GM10266 (cell line): ENCODE measurements around the gene LRFN3.
"Not testable (repeated sequence)": the region's sequence is repeated elsewhere in the genome, so short reads cannot be mapped to it uniquely, and the experiment has no call there.

Source experiments
- DNase-seq: peaks from one replicate; pipeline ENCODE4 v3.0.0; 2012; ENCODE audit errors: extremely low spot score
- TF ChIP-seq, protein P1 (sequence below): IDR thresholded peaks from 2 replicates; pipeline ENCODE4 v1.5.1; 2012; ENCODE audit warnings: mild to moderate bottlenecking, low read depth; ENCODE audit not compliant: control insufficient read depth, insufficient read depth; ENCODE audit errors: missing control alignments

LRFN3 gene, protein sequence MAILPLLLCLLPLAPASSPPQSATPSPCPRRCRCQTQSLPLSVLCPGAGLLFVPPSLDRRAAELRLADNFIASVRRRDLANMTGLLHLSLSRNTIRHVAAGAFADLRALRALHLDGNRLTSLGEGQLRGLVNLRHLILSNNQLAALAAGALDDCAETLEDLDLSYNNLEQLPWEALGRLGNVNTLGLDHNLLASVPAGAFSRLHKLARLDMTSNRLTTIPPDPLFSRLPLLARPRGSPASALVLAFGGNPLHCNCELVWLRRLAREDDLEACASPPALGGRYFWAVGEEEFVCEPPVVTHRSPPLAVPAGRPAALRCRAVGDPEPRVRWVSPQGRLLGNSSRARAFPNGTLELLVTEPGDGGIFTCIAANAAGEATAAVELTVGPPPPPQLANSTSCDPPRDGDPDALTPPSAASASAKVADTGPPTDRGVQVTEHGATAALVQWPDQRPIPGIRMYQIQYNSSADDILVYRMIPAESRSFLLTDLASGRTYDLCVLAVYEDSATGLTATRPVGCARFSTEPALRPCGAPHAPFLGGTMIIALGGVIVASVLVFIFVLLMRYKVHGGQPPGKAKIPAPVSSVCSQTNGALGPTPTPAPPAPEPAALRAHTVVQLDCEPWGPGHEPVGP

DNA sequence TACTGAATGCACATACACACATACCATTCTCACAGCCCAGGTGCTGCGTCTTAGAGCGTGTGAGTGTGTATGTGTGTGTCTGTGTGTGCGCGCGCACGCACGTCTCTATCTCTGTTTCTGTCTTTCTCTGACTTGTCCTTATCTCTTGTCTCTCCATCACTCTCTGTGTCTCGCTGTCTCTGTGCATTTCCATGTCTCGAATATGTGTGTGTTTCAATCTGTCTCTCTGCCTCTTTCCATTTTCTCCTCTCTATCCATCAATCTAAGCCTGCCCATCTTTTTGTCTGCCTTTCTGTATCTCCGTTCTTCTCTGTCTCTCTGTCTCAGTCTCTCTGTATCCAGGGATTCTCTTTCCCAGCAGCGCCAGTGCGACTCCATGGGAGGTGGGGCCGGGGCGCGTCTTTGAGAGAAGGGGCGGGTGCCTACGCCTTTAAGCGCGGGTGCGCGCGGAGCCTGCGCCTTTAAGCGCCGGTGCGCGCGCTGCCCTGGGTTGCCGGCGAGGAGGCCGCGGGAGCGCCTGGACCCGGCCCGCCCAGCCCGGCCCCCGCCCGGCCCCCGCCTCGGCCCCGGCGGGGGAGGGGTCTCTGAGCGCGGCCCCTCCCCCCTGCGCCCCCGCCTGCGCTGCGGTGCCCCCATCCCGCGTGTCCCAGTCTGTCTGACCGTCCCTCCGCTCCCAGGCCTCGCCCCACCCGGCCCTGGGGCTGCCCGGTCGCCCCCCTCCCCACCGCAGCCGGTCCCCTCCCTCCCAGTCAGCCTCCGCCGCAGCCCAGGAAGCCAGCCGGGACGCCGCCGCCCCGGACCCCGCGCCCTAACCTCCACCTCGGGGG, at the start of gene LRFN3:
TSS of gene LRFN3 (plus strand) at position 464 of the 827 bp plus-strand sequence. CDS start 3,052 bp downstream, outside the sequence.
- TF ChIP-seq, protein P1, sequence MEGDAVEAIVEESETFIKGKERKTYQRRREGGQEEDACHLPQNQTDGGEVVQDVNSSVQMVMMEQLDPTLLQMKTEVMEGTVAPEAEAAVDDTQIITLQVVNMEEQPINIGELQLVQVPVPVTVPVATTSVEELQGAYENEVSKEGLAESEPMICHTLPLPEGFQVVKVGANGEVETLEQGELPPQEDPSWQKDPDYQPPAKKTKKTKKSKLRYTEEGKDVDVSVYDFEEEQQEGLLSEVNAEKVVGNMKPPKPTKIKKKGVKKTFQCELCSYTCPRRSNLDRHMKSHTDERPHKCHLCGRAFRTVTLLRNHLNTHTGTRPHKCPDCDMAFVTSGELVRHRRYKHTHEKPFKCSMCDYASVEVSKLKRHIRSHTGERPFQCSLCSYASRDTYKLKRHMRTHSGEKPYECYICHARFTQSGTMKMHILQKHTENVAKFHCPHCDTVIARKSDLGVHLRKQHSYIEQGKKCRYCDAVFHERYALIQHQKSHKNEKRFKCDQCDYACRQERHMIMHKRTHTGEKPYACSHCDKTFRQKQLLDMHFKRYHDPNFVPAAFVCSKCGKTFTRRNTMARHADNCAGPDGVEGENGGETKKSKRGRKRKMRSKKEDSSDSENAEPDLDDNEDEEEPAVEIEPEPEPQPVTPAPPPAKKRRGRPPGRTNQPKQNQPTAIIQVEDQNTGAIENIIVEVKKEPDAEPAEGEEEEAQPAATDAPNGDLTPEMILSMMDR, result no peak
- DNase-seq, result peak; percentile 82

DNA sequence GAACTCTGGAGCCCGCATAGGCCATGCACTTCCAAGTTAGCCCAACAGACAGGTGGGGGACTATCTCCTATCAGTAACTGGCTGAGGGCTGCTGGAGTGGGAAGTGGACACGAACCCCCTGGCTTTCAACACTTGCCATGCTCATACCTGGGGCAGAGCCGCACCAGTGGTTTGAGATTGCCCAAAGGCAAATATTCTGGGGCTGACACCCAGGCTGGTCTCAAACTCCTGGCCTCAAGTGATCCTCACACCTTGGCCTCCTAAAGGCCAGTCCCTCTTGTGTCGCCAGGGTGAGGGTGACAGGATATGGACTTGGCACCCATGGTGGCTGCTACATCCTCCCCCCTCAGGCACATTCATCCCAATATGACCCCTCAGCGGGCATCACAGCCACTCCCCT, 49.0 kb upstream of the LRFN3 start:
- DNase-seq, result no peak
- TF ChIP-seq, protein P1, result no peak

GRCh38 chr19:35888398-35888797, 47.8 kb upstream of the LRFN3 start:
- no peak for DNase-seq
- TF ChIP-seq, protein P1, result no peak

DNA sequence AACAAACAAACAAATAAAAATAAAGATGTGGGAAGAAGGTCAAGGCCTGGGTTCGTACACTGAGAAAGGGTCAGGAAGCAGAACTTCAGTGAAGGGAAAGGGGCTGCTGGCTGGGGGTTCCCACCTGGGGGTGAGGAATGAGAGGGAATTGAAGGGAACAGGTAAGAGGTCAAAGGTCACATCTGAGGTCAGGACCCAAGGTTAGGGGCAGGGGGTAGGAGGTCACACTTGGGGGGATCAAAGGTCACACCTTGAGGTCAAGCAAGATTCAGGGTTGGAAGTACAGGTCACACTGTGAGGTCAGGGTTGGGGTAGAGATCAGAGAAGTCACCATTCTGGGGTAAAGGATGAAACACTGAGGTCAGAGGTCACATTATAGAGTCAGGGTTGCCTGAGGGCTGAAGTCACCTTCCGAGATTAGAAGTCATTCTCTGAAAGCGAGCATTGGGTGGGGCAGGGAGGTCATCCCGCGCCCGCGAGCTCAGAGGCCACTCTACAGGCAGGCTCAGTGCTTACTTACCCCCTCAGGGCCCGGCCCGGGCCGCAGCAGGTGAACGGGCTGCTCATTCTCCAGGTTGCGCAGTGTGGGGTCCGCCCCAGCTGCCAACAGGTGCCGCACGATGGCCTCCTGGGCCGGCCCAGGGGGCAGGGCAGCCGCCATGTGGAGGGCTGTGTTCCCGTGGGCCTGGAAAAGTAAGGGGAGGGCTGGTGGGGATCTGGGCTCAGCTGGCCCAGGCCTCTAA, 46.6 kb upstream of the LRFN3 start:
- TF ChIP-seq, protein P1, result no peak
- DNase-seq, result no peak

DNA sequence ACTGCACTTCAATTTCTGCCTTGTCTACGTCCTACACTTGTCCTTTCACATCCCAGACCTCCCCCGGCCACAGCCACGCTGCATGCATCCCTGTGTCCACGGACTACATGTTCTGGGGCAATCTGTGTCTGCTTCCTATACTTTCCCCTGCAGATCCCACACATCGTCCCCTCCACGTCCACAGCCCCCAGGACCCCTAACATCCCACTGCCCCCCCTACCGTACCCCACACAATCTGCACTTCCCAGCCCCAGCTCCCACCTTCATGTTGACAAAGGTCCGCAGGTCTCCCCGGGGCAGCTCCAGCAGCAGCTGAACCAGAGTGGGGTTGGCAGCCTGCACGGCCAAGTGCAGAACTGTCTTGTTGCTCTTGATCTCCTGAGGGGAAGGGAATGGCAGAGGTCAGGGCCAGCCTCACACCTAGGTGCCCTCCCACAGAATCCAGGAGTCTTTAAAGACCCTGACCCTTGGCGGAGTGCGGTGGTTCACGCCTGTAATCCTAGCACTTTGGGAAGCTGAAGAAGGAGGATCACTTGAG, 46.0 kb upstream of the LRFN3 start:
- DNase-seq, result no peak
- TF ChIP-seq, protein P1, result no peak

DNA sequence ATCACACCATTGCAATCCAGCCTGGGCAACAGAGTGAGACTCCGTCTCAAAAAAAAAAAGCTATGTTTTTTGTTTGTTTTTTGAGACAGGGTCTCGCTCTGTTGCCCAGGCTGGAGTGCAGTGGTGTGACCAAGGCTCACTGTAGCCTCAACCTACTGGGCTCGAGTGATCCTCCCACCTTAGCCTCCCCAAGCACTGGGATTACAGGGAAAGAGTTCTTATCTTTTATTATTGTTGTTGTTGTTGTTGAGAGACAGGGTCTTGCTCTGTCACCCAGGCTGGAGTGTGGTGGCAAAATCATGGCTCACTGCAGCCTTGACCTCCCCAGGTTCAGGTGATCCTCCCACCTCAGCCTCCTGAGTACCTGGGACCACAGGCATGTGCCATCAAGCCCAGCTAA, 44.4 kb upstream of the LRFN3 start:
- DNase-seq, result not testable (repeated sequence)

- TF ChIP-seq, protein P1, result no peak
Observed at GRCh38 chr19:35894342-35894741, 41.8 kb upstream of the LRFN3 start.

More at GRCh38 chr19:35894342-35894741, 41.8 kb upstream of the LRFN3 start:
- DNase-seq, result no peak
